ENCODE data around the gene BSN.
A peak's percentile ranks its signal among the peaks of the same experiment; 100 is the strongest.
"Not testable (repeated sequence)": the region's sequence is repeated elsewhere in the genome, so short reads cannot be mapped to it uniquely, and the experiment has no call there.

BSN gene

DNA sequence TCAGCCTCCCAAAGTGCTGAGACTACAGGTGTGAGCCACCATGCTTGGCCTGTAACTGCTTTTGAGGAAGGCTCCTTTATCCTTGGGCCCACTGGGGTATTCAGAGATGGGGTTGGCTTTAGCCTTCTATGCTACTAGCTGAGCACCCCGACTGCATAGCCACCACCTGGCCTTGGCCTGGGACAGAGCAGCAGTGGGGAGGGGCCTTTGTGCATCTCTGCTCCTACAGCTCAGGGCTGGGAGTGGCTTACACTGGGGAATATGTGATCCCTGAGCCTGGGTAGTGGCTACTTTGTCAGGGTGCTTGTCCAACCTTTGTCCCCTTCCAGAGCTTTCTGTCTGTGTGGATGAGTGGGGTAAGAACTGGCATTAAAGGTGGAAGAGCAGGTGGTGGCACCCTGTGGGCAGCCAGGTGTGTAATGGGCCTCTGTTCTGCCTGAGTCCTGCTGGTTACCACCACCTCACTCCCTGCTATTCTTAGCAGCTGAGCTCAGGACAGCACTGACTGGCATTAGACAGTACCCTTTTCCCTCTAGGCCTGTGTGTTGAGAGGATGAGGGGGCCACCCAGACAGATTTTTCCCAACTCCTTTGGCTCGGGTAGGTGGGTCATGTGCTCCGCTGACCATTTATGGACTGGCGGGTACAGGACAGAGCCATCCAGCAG lies 141.2 kb downstream of the BSN start:
- ATAC-seq (replicated peaks); H3K4me3 Mint-ChIP-seq; DNase-seq; H3K27me3 Mint-ChIP-seq; H3K9me3 Mint-ChIP-seq; H3K27ac Mint-ChIP-seq: not testable (repeated sequence)
- Mint-ChIP-seq H3K4me1 (peaks cover 9 to 19% of the 10 kb centered on the region in 2 donors), H3K36me3 (peaks cover 15 to 34% of the 10 kb centered on the region in 2 donors)

DNA sequence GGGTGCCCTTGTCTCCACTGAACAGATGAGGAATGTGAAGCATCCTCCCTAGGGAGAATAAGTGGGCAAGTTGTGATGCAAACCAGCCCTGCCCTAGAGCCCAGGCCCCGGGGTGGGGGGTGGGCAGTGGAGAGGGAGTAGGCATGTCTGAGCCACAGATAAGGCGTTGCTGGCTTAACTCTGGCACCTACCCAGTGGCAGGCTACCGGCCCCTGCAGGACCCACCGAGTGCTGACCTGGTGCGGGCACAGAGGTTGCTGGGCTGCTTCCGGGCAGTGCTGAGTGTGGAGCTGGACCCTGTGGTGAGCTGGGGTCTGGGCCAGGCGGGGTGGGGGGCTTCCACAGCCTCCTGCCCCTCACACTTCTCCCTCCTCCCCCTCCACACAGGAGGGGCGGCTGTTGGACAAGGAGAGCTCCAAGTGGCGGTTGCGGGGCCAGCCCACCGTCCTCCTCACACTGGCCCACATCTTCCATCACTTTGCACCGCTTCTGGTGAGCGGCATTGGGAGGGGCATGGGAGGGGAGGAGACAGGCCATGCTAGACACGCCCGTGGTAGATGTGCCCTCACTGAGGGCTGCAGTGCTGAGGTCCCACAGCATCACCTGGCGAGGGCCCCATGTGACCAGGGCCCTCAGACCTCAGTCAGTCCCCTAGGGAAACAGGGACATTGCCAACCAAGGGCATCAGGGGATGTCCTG lies 145.2 kb downstream of the BSN start:
- H3K9me3 Mint-ChIP-seq: no peaks in the 10 kb centered on the region
- no peaks in the 10 kb centered on the region for H3K27me3 Mint-ChIP-seq
- no peak for DNase-seq
- ATAC-seq (replicated peaks): no peak
- peaks cover 7 to 14% of the 10 kb centered on the region in 2 donors for H3K4me1 Mint-ChIP-seq
- no peak overlapping the region for H3K4me3 Mint-ChIP-seq
- no peak overlapping the region for H3K27ac Mint-ChIP-seq
- H3K36me3 Mint-ChIP-seq: peaks cover 27 to 58% of the 10 kb centered on the region in 2 donors

GRCh38 chr3:49700014-49700413 lies 145.7 kb downstream of the BSN start:
- H3K27me3 Mint-ChIP-seq: no peaks in the 10 kb centered on the region
- ATAC-seq (replicated peaks): no peak
- H3K27ac Mint-ChIP-seq: no peak overlapping the region
- H3K9me3 Mint-ChIP-seq: no peaks in the 10 kb centered on the region
- H3K36me3 Mint-ChIP-seq: peaks cover 27 to 58% of the 10 kb centered on the region in 2 donors
- DNase-seq: no peak
- H3K4me3 Mint-ChIP-seq: no peak overlapping the region
- H3K4me1 Mint-ChIP-seq: peaks cover 7 to 14% of the 10 kb centered on the region in 2 donors

DNA sequence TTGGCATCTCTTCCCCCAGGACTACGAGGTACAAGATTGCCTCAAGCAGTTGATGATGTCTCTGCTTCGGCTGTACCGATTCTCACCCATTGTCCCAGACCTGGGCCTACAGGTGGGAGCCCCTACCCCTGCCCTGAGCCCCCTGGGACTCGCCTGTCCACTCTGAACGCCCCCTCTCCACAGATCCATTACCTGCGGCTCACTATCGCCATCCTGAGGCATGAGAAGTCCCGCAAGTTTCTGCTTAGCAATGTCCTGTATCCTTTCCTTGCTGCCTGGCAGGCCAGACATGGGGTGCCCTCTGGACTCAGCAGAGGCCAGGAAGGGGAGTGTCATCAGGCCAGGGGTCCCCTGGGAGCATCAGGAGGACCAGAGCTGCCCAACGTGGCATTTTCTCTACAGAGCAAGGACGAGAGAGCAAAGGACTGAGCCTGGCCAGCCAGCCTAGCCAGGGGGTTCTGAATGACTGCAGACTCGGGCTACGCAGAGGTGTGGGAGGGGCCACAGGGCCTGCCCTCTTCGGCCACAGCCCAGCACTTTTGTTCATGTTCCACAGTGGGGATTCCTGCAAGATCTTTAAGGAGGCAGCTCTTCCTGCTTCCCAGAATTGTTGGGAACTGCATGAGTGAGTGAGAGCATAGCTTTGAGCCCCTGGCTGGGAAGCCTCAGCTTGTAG lies 146.3 kb downstream of the BSN start:
- H3K9me3 Mint-ChIP-seq: no peaks in the 10 kb centered on the region
- H3K27ac Mint-ChIP-seq: no peak overlapping the region
- no peaks in the 10 kb centered on the region for H3K27me3 Mint-ChIP-seq
- H3K36me3 Mint-ChIP-seq: peaks cover 27 to 60% of the 10 kb centered on the region in 2 donors
- DNase-seq: no peak
- ATAC-seq (replicated peaks): no peak
- peaks cover 7 to 9% of the 10 kb centered on the region in 2 donors for H3K4me1 Mint-ChIP-seq
- no peak overlapping the region for H3K4me3 Mint-ChIP-seq

DNA sequence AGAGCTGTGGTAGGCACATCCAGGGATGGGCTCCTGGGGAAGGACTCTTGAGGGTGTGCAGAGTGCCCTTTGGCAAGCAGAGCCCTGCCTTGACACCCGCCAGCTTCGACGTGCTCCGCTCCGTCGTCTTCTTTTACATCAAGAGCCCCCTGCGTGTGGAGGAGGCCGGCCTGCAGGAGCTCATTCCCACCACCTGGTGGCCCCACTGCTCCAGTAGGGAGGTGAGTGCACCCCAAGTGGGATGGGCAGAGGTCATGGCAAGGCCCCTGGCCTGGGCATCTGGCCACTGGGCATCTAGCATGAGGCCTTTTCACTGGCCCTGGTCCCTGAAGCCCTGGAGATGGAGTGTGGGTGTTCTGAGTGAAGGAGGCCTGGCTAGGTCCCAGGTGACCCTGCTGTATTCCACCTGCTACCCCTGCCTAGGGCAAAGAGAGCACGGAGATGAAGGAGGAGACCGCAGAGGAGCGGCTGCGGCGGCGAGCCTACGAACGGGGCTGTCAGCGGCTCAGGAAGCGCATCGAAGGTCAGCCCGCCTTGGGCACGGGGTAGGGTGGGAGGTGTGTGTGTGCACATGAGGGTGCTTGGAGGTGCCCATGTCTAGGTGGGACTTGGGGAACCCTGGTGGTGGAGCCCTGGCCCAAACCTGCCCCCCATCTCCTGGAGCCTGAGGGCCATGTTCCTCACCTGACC lies 147.3 kb downstream of the BSN start:
- Mint-ChIP-seq H3K4me3 (no peak overlapping the region), H3K27me3 (no peaks in the 10 kb centered on the region), H3K9me3 (no peaks in the 10 kb centered on the region), H3K27ac (no peak overlapping the region), H3K36me3 (peaks cover 27 to 63% of the 10 kb centered on the region in 2 donors), H3K4me1 (peaks cover 7 to 9% of the 10 kb centered on the region in 2 donors)
- DNase-seq (no peak), ATAC-seq (replicated peaks) (no peak)

- Mint-ChIP-seq H3K36me3 (peaks cover 23 to 64% of the 10 kb centered on the region in 2 donors), H3K4me3 (no peak overlapping the region)
- ATAC-seq (replicated peaks): no peak
Observed at GRCh38 chr3:49702672-49703071, 148.4 kb downstream of the BSN start.

GRCh38 chr3:49703443-49703927 lies 149.2 kb downstream of the BSN start:
- peak; percentile 63 for DNase-seq
- Mint-ChIP-seq H3K4me3 (no peak overlapping the region), H3K9me3 (no peaks in the 10 kb centered on the region), H3K4me1 (peaks cover 11 to 18% of the 10 kb centered on the region in 2 donors), H3K27me3 (no peaks in the 10 kb centered on the region), H3K36me3 (peaks cover 22 to 61% of the 10 kb centered on the region in 2 donors), H3K27ac (peak overlapping the region; percentile 45)
- ATAC-seq (replicated peaks): peak; percentile 97 to 99

More at GRCh38 chr3:49702672-49703071, 148.4 kb downstream of the BSN start:
- peaks cover 9 to 14% of the 10 kb centered on the region in 2 donors for H3K4me1 Mint-ChIP-seq
- no peak for DNase-seq
- H3K9me3 Mint-ChIP-seq: no peaks in the 10 kb centered on the region
- no peak overlapping the region for H3K27ac Mint-ChIP-seq
- H3K27me3 Mint-ChIP-seq: no peaks in the 10 kb centered on the region

GRCh38 chr3:49703956-49704355 lies 149.7 kb downstream of the BSN start:
- Mint-ChIP-seq H3K36me3 (peaks cover 23 to 58% of the 10 kb centered on the region in 2 donors), H3K4me3 (no peak overlapping the region), H3K9me3 (no peaks in the 10 kb centered on the region), H3K27ac (peak overlapping the region; percentile 45), H3K4me1 (peaks cover 11 to 18% of the 10 kb centered on the region in 2 donors), H3K27me3 (no peaks in the 10 kb centered on the region)
- no peak for ATAC-seq (replicated peaks)
- DNase-seq: no peak

DNA sequence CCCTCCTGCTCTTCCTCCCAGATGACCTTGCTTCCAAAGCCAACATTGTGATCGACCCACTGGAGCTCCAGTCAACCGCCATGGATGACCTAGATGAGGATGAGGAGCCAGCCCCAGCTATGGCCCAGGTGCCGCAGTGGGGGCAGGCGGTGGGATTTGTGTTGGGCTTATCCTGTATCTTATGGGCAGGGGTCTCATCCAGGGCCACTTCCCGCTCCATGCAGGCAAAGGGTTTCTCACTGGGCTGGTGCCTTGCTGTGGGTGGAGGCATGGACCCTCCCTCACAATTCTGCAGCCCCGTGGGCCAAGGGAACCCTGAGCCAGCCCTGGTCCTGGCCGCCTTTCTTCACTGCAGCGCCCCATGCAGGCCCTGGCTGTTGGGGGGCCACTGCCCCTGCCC lies 150.4 kb downstream of the BSN start:
- Mint-ChIP-seq H3K27me3 (no peaks in the 10 kb centered on the region), H3K27ac (no peak overlapping the region), H3K36me3 (peaks cover 23 to 56% of the 10 kb centered on the region in 2 donors), H3K4me3 (no peak overlapping the region), H3K9me3 (no peaks in the 10 kb centered on the region), H3K4me1 (peaks cover 11 to 18% of the 10 kb centered on the region in 2 donors)
- no peak for ATAC-seq (replicated peaks)
- DNase-seq: no peak

GRCh38 chr3:49705390-49705960 lies 151.2 kb downstream of the BSN start:
- H3K36me3 Mint-ChIP-seq: peaks cover 23 to 50% of the 10 kb centered on the region in 2 donors
- H3K4me3 Mint-ChIP-seq: no peak overlapping the region
- H3K27ac Mint-ChIP-seq: peak overlapping the region; percentile 65
- ATAC-seq (replicated peaks): no peak
- H3K4me1 Mint-ChIP-seq: peaks cover 11 to 18% of the 10 kb centered on the region in 2 donors
- no peaks in the 10 kb centered on the region for H3K9me3 Mint-ChIP-seq
- no peak for DNase-seq
- H3K27me3 Mint-ChIP-seq: no peaks in the 10 kb centered on the region

DNA sequence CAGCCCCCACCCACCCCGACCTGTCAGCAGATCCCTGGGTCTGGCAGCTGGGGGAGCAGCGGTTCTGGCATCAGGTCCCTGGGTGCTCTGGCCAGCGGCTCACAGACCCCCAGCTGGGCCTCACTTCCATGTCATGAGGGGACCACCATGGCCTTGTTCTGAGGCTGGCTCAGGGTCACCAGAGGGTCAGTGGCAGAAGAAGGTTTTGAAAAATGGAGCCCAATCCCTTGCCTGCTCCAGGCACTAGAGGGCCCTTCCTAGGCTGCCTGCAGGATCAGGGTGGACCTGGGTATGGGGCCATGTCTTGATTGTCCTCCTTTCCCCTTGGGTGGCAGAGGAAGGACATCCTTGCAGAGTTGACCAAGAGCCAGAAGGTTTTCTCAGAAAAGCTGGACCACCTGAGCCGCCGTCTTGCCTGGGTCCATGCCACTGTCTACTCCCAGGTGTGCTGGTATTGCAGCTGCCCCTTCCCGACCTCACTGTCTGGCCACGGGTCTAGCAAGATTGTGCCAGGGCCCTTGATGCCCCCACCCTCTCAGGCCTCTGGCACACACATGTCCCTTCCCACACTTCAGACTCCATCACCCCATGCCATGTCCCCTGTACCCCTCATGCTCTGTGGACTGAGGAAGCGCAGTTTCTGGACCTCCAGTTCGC lies 152.3 kb downstream of the BSN start:
- peaks cover 11 to 18% of the 10 kb centered on the region in 2 donors for H3K4me1 Mint-ChIP-seq
- ATAC-seq (replicated peaks) (no peak), DNase-seq (no peak)
- H3K9me3 Mint-ChIP-seq: no peaks in the 10 kb centered on the region
- H3K27ac Mint-ChIP-seq: no peak overlapping the region
- H3K4me3 Mint-ChIP-seq: no peak overlapping the region
- H3K36me3 Mint-ChIP-seq: peaks cover 24 to 44% of the 10 kb centered on the region in 2 donors
- H3K27me3 Mint-ChIP-seq: no peaks in the 10 kb centered on the region

DNA sequence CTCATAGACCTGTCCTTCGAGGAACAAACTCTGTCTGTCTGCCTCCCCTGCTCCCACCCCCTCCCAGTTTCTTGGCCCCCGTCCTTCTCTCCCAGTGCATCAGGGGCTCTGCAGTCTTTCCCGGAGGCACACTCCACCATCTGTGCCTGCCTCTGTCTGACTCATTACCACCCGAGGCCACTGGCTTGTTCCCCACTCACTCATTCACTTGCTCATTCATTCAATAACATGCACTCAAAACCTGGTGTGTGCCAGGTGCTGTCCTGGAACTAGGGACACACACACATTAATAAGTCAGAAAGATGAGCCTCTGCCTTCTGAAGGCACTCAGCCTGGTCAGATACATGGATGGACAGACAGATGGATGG lies 152.8 kb downstream of the BSN start:
- Mint-ChIP-seq H3K27me3 (no peaks in the 10 kb centered on the region), H3K36me3 (peaks cover 22 to 42% of the 10 kb centered on the region in 2 donors), H3K4me3 (no peak overlapping the region), H3K27ac (no peak overlapping the region), H3K4me1 (peaks cover 11 to 18% of the 10 kb centered on the region in 2 donors), H3K9me3 (no peaks in the 10 kb centered on the region)
- ATAC-seq (replicated peaks): no peak
- no peak for DNase-seq

DNA sequence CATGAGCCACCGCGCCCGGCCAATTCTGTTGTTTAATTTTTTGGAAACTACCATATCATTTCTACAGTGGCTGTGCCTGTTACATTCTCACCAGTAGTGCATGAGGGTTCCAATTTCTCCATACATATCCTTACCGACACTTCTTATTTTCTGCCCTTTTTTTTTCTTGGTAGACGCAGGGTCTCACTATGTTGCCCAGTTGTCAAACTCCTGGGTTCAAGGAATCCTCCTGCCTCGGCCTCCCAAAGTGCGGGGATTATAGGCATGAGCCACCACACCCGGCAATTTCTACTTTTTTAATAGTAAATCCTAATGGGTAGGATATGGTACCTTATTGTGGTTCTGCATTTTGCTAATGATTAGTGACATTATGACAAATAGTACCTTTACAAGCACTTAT lies 155.6 kb downstream of the BSN start:
- no peak for DNase-seq
- Mint-ChIP-seq H3K9me3 (no peaks in the 10 kb centered on the region), H3K27me3 (no peaks in the 10 kb centered on the region), H3K36me3 (peaks cover 16 to 34% of the 10 kb centered on the region in 2 donors), H3K27ac (no peak overlapping the region), H3K4me3 (no peak overlapping the region), H3K4me1 (peaks cover 9 to 11% of the 10 kb centered on the region in 2 donors)
- no peak for ATAC-seq (replicated peaks)
